ENCODE measurements around the gene PITPNB.

PITPNB gene

GRCh38 chr22:27961680-27962079 lies 42.6 kb upstream of the PITPNB start:
- no peak overlapping the region for H3K4me3 ChIP-seq (ENCODE audit: low read length)
- H3K9me3 ChIP-seq (ENCODE audit: insufficient read depth, low read length) = no peaks in the 10 kb centered on the region
- H2AFZ ChIP-seq (ENCODE audit: low read depth, low read length) = no peak overlapping the region
- no peaks in the 10 kb centered on the region for H3K79me2 ChIP-seq (ENCODE audit: low read length)
- no peaks in the 10 kb centered on the region for H4K20me1 ChIP-seq (ENCODE audit: insufficient read depth, low read length)
- TF ChIP-seq EZH2phosphoT487 (IDR thresholded peaks at IDR 0.05; ENCODE audit: low read depth) (no peak), CTCF (IDR thresholded peaks at IDR 0.05; ENCODE audit: low read depth, low read length) (no peak)
- no peak overlapping the region for H3K4me2 ChIP-seq (ENCODE audit: low read length)
- no peak overlapping the region for H3K9ac ChIP-seq (ENCODE audit: low read length)
- no peak overlapping the region for H3K27ac ChIP-seq (ENCODE audit: low read length)
- H3K36me3 ChIP-seq (replicated peaks; ENCODE audit: low read depth, low read length) = no peaks in the 10 kb centered on the region
- no peaks in the 10 kb centered on the region for H3K27me3 ChIP-seq (ENCODE audit: low read depth, low read length)
- no peaks in the 10 kb centered on the region for H3K4me1 ChIP-seq (ENCODE audit: low read length)

GRCh38 chr22:27961182-27961581 lies 42.1 kb upstream of the PITPNB start:
- TF ChIP-seq EZH2phosphoT487 (IDR thresholded peaks at IDR 0.05; ENCODE audit: low read depth) (no peak), CTCF (IDR thresholded peaks at IDR 0.05; ENCODE audit: low read depth, low read length) (no peak)
- Histone ChIP-seq H4K20me1 (ENCODE audit: insufficient read depth, low read length) (no peaks in the 10 kb centered on the region), H2AFZ (ENCODE audit: low read depth, low read length) (no peak overlapping the region), H3K27me3 (ENCODE audit: low read depth, low read length) (no peaks in the 10 kb centered on the region), H3K9ac (ENCODE audit: low read length) (no peak overlapping the region), H3K4me1 (ENCODE audit: low read length) (no peaks in the 10 kb centered on the region), H3K4me3 (ENCODE audit: low read length) (no peak overlapping the region), H3K27ac (ENCODE audit: low read length) (no peak overlapping the region), H3K9me3 (ENCODE audit: insufficient read depth, low read length) (no peaks in the 10 kb centered on the region), H3K36me3 (replicated peaks; ENCODE audit: low read depth, low read length) (no peaks in the 10 kb centered on the region), H3K79me2 (ENCODE audit: low read length) (no peaks in the 10 kb centered on the region), H3K4me2 (ENCODE audit: low read length) (no peak overlapping the region)

- Histone ChIP-seq H3K27me3 (ENCODE audit: low read depth, low read length) (no peaks in the 10 kb centered on the region), H3K4me3 (ENCODE audit: low read length) (no peak overlapping the region), H3K27ac (ENCODE audit: low read length) (no peak overlapping the region), H4K20me1 (ENCODE audit: insufficient read depth, low read length) (no peaks in the 10 kb centered on the region), H3K79me2 (ENCODE audit: low read length) (no peaks in the 10 kb centered on the region), H3K4me1 (ENCODE audit: low read length) (no peaks in the 10 kb centered on the region), H3K36me3 (replicated peaks; ENCODE audit: low read depth, low read length) (no peaks in the 10 kb centered on the region), H2AFZ (ENCODE audit: low read depth, low read length) (no peak overlapping the region), H3K9ac (ENCODE audit: low read length) (no peak overlapping the region), H3K9me3 (ENCODE audit: insufficient read depth, low read length) (no peaks in the 10 kb centered on the region), H3K4me2 (ENCODE audit: low read length) (no peak overlapping the region)
- TF ChIP-seq EZH2phosphoT487 (IDR thresholded peaks at IDR 0.05; ENCODE audit: low read depth) = no peak
- no peak for TF ChIP-seq CTCF (IDR thresholded peaks at IDR 0.05; ENCODE audit: low read depth, low read length)
Measured at GRCh38 chr22:27959335-27960090, 40.5 kb upstream of the PITPNB start.

GRCh38 chr22:27952779-27953178 lies 33.7 kb upstream of the PITPNB start:
- no peaks in the 10 kb centered on the region for H3K9me3 ChIP-seq (ENCODE audit: insufficient read depth, low read length)
- no peak overlapping the region for H3K4me3 ChIP-seq (ENCODE audit: low read length)
- H3K27ac ChIP-seq (ENCODE audit: low read length) = no peak overlapping the region
- no peak overlapping the region for H2AFZ ChIP-seq (ENCODE audit: low read depth, low read length)
- no peak overlapping the region for H3K9ac ChIP-seq (ENCODE audit: low read length)
- H3K4me1 ChIP-seq (ENCODE audit: low read length) = peaks cover 13% of the 10 kb centered on the region
- peaks cover 2% of the 10 kb centered on the region for H3K36me3 ChIP-seq (replicated peaks; ENCODE audit: low read depth, low read length)
- no peaks in the 10 kb centered on the region for H3K79me2 ChIP-seq (ENCODE audit: low read length)
- H3K27me3 ChIP-seq (ENCODE audit: low read depth, low read length) = no peaks in the 10 kb centered on the region
- TF ChIP-seq EZH2phosphoT487 (IDR thresholded peaks at IDR 0.05; ENCODE audit: low read depth) (no peak), CTCF (IDR thresholded peaks at IDR 0.05; ENCODE audit: low read depth, low read length) (no peak)
- H3K4me2 ChIP-seq (ENCODE audit: low read length) = no peak overlapping the region
- H4K20me1 ChIP-seq (ENCODE audit: insufficient read depth, low read length) = no peaks in the 10 kb centered on the region

Data from OCI-LY3 (cell line).